GM19397 (cell line): ENCODE data around the gene RNPS1.
"Not testable (repeated sequence)": the region's sequence is repeated elsewhere in the genome, so short reads cannot be mapped to it uniquely, and the experiment has no call there.

Experiments
- ATAC-seq: cut with Tn5 transposase; IDR thresholded peaks from one replicate; pipeline ENCODE4 v1.9.1; 2021; ENCODE audit warnings: mild to moderate bottlenecking, moderate library complexity; ENCODE audit not compliant: unreplicated experiment

RNPS1 gene

GRCh38 chr16:2258530-2258929 lies 9.4 kb downstream of the RNPS1 start:
- not testable (repeated sequence) for ATAC-seq

- ATAC-seq = no peak
These were observed 10.2 kb downstream of the RNPS1 start for GRCh38 chr16:2257726-2258125.

- no peak for ATAC-seq
These were observed 11.3 kb downstream of the RNPS1 start for GRCh38 chr16:2256531-2257140.

- no peak for ATAC-seq
These were observed 14.6 kb downstream of the RNPS1 start for GRCh38 chr16:2253293-2253692.

GRCh38 chr16:2252806-2253148 lies 15.1 kb downstream of the RNPS1 start:
- ATAC-seq = no peak

GRCh38 chr16:2251296-2252111 lies 16.4 kb downstream of the RNPS1 start, which contains the start of gene ECI1:
TSS of gene ECI1 (minus strand) at chr16:2251587. CDS start at chr16:2251566, 21 bp downstream.
- ATAC-seq = peak; percentile 90

GRCh38 chr16:2250652-2251295 lies 17.2 kb downstream of the RNPS1 start:
- ATAC-seq = no peak

GRCh38 chr16:2246301-2246885 lies 21.5 kb downstream of the RNPS1 start:
- no peak for ATAC-seq

GRCh38 chr16:2244926-2245795 lies 22.8 kb downstream of the RNPS1 start:
- ATAC-seq = no peak

GRCh38 chr16:2244301-2244700 lies 23.6 kb downstream of the RNPS1 start:
- no peak for ATAC-seq

GRCh38 chr16:2243781-2244180 lies 24.1 kb downstream of the RNPS1 start:
- no peak for ATAC-seq

- no peak for ATAC-seq
These were observed 24.8 kb downstream of the RNPS1 start for GRCh38 chr16:2243031-2243528.

GRCh38 chr16:2242598-2242997 lies 25.3 kb downstream of the RNPS1 start:
- ATAC-seq = no peak

- not testable (repeated sequence) for ATAC-seq
These were observed 27.6 kb downstream of the RNPS1 start for GRCh38 chr16:2240331-2240730.

GRCh38 chr16:2238838-2239675 lies 28.9 kb downstream of the RNPS1 start:
- ATAC-seq = no peak

GRCh38 chr16:2238150-2238837 lies 29.6 kb downstream of the RNPS1 start:
- no peak for ATAC-seq

GRCh38 chr16:2237493-2238149 lies 30.3 kb downstream of the RNPS1 start:
- ATAC-seq = no peak

- no peak for ATAC-seq
These were observed 30.8 kb downstream of the RNPS1 start for GRCh38 chr16:2237102-2237482.
